Measurements from ENCODE around the gene SPACA4. TPM values are rescaled to one million over a fixed set of nuclear protein-coding genes. Genes with fewer than 3 reads are reported as not detected.

Gene SPACA4
- total and polyA plus RNA-seq, 9 of the 15 experiments (the other 6 are each of a cell fraction or from before 2014, with no cell fraction given), result not detected

DNA sequence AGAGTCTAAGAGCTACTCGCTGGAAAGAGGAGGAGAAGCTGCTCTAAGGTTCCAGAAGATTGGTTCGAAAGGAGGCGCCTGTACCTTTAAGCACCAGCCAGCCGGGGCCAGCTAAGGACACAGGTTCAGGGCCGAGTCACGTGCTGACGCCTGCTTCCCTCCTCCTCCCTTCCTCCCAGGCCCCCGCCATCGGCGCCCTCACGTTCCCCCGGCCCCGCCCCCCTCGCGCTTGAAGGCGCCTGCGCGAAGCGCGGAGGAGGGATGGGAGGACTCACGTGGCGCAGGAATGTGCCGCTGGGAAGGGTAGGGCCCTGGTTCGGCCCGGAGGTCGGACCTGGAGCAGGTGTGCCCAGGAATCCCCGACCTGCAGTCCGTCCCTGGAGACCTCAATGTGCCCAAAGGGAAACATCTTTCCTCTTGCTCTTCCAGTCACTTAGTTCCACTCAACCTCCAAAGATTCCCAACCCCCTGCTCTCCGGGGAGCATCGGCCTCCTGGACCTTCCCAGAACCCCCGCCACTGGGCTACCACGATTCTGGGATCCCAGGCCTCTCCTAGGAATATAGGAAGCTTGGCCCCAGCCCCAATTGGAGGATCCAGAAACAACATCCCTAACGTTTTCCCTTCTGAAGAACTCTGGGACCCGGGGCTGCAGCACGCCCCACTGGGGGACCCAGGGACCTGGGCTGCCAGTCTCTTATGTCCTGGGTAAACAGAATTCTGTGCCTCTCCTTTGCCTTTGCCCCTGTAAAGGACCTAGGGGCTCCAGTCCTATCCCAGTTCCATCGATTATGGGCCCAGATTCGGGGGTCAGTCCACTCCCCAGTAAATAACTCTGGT lies 28.1 kb downstream of the SPACA4 start (continued):
- TF ChIP-seq, protein P1, sequence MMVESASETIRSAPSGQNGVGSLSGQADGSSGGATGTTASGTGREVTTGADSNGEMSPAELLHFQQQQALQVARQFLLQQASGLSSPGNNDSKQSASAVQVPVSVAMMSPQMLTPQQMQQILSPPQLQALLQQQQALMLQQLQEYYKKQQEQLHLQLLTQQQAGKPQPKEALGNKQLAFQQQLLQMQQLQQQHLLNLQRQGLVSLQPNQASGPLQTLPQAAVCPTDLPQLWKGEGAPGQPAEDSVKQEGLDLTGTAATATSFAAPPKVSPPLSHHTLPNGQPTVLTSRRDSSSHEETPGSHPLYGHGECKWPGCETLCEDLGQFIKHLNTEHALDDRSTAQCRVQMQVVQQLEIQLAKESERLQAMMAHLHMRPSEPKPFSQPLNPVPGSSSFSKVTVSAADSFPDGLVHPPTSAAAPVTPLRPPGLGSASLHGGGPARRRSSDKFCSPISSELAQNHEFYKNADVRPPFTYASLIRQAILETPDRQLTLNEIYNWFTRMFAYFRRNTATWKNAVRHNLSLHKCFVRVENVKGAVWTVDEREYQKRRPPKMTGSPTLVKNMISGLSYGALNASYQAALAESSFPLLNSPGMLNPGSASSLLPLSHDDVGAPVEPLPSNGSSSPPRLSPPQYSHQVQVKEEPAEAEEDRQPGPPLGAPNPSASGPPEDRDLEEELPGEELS (CRISPR knock-in tag; IDR thresholded peaks at IDR 0.05; ENCODE audit: borderline replicate concordance), result no peak
- TF ChIP-seq RFX7 (CRISPR knock-in tag; IDR thresholded peaks at IDR 0.05) (no peak), ZNF778 (CRISPR knock-in tag; IDR thresholded peaks at IDR 0.05) (no peak), MAFK (IDR thresholded peaks at IDR 0.05; ENCODE audit: low read length) (no peak), C11orf30 (IDR thresholded peaks at IDR 0.05; ENCODE audit: low read depth) (no peak), ADNP (tag; IDR thresholded peaks at IDR 0.05) (no peak), HDAC2 (IDR thresholded peaks at IDR 0.05) (no peak), SMC3 (conservative IDR thresholded peaks at IDR 0.05; ENCODE audit: insufficient read depth, low read depth, low read length) (no peak), ZBTB7A (IDR thresholded peaks at IDR 0.05; ENCODE audit: borderline replicate concordance, control insufficient read depth, low read depth, low read length) (peak; percentile 30; the same call in 1 of the 2 replicates), KLF13 (tag; IDR thresholded peaks at IDR 0.05; ENCODE audit: borderline replicate concordance, low read depth) (peak; percentile 79; the same call in 1 of the 2 replicates), CXXC5 (CRISPR knock-in tag; IDR thresholded peaks at IDR 0.05) (peak; percentile 76)
- TF ChIP-seq, protein P2, sequence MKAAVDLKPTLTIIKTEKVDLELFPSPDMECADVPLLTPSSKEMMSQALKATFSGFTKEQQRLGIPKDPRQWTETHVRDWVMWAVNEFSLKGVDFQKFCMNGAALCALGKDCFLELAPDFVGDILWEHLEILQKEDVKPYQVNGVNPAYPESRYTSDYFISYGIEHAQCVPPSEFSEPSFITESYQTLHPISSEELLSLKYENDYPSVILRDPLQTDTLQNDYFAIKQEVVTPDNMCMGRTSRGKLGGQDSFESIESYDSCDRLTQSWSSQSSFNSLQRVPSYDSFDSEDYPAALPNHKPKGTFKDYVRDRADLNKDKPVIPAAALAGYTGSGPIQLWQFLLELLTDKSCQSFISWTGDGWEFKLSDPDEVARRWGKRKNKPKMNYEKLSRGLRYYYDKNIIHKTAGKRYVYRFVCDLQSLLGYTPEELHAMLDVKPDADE (conservative IDR thresholded peaks at IDR 0.05; ENCODE audit: control insufficient read depth, low read depth, low read length), result no peak
- TF ChIP-seq, protein P3, sequence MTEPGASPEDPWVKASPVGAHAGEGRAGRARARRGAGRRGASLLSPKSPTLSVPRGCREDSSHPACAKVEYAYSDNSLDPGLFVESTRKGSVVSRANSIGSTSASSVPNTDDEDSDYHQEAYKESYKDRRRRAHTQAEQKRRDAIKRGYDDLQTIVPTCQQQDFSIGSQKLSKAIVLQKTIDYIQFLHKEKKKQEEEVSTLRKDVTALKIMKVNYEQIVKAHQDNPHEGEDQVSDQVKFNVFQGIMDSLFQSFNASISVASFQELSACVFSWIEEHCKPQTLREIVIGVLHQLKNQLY (CRISPR knock-in tag; conservative IDR thresholded peaks at IDR 0.05), result no peak
- TF ChIP-seq, protein P4, sequence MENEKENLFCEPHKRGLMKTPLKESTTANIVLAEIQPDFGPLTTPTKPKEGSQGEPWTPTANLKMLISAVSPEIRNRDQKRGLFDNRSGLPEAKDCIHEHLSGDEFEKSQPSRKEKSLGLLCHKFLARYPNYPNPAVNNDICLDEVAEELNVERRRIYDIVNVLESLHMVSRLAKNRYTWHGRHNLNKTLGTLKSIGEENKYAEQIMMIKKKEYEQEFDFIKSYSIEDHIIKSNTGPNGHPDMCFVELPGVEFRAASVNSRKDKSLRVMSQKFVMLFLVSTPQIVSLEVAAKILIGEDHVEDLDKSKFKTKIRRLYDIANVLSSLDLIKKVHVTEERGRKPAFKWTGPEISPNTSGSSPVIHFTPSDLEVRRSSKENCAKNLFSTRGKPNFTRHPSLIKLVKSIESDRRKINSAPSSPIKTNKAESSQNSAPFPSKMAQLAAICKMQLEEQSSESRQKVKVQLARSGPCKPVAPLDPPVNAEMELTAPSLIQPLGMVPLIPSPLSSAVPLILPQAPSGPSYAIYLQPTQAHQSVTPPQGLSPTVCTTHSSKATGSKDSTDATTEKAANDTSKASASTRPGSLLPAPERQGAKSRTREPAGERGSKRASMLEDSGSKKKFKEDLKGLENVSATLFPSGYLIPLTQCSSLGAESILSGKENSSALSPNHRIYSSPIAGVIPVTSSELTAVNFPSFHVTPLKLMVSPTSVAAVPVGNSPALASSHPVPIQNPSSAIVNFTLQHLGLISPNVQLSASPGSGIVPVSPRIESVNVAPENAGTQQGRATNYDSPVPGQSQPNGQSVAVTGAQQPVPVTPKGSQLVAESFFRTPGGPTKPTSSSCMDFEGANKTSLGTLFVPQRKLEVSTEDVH (IDR thresholded peaks at IDR 0.05; ENCODE audit: low read depth, partially characterized antibody), result peak; percentile 46
- TF ChIP-seq, protein P5, sequence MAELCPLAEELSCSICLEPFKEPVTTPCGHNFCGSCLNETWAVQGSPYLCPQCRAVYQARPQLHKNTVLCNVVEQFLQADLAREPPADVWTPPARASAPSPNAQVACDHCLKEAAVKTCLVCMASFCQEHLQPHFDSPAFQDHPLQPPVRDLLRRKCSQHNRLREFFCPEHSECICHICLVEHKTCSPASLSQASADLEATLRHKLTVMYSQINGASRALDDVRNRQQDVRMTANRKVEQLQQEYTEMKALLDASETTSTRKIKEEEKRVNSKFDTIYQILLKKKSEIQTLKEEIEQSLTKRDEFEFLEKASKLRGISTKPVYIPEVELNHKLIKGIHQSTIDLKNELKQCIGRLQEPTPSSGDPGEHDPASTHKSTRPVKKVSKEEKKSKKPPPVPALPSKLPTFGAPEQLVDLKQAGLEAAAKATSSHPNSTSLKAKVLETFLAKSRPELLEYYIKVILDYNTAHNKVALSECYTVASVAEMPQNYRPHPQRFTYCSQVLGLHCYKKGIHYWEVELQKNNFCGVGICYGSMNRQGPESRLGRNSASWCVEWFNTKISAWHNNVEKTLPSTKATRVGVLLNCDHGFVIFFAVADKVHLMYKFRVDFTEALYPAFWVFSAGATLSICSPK (IDR thresholded peaks at IDR 0.05; ENCODE audit: borderline replicate concordance), result no peak
- TF ChIP-seq, protein P6, sequence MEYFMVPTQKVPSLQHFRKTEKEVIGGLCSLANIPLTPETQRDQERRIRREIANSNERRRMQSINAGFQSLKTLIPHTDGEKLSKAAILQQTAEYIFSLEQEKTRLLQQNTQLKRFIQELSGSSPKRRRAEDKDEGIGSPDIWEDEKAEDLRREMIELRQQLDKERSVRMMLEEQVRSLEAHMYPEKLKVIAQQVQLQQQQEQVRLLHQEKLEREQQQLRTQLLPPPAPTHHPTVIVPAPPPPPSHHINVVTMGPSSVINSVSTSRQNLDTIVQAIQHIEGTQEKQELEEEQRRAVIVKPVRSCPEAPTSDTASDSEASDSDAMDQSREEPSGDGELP (CRISPR knock-in tag; IDR thresholded peaks at IDR 0.05; ENCODE audit: borderline replicate concordance), result peak; percentile 78
